ENCODE results near the gene FAM163A.

The FAM163A gene

DNA sequence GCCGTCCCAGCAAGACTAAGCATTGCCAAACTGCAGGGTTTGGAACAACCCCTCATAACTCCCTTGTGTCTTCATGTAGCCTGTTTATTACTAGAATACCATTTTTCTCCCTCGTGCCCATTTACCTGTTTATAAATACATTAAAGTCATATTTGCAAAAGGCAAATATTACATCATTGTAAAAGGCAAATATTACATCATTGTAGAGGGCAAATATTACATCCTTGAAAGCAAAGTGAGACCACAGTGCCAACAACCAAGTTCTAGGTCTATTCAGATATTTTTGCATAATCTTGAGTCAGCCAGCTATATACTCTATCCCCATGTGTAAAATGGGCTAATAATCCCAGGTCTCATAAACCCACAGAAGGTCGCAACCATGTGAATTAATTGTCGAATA is 11.4 kb upstream of the FAM163A start:
- Histone ChIP-seq H3K79me2 (ENCODE audit: insufficient read depth, low read length) (no peaks in the 10 kb centered on the region), H3K36me3 (ENCODE audit: insufficient read depth, low read length) (no peaks in the 10 kb centered on the region), H3K9me2 (replicated peaks; ENCODE audit: low read depth, low read length) (no peaks in the 10 kb centered on the region), H3K27me3 (ENCODE audit: insufficient read depth, low read length, poor library complexity, severe bottlenecking) (no peaks in the 10 kb centered on the region), H2AFZ (ENCODE audit: low read length) (no peak overlapping the region), H3K4me1 (ENCODE audit: insufficient read depth, low read length, poor library complexity, severe bottlenecking) (no peaks in the 10 kb centered on the region), H3F3A (ENCODE audit: low read depth) (no peaks in the 10 kb centered on the region), H3K4me2 (ENCODE audit: low read depth, low read length, poor library complexity, severe bottlenecking) (no peak overlapping the region), H3K4me3 (ENCODE audit: low read length, poor library complexity, severe bottlenecking) (no peak overlapping the region), H4K20me1 (ENCODE audit: insufficient read depth, low read length, poor library complexity, severe bottlenecking) (no peaks in the 10 kb centered on the region), H3K9ac (ENCODE audit: low read depth, low read length, poor library complexity, severe bottlenecking) (no peak overlapping the region), H3K9me3 (ENCODE audit: insufficient read depth, low read depth, low read length) (no peaks in the 10 kb centered on the region)
- TF ChIP-seq CTCF (conservative IDR thresholded peaks at IDR 0.05; ENCODE audit: low read length) (no peak), EZH2phosphoT487 (IDR thresholded peaks at IDR 0.05; ENCODE audit: borderline replicate concordance) (no peak)

GRCh38 chr1:179742291-179742690 is 800 bp upstream of the FAM163A start:
- Histone ChIP-seq H3K9me3 (ENCODE audit: insufficient read depth, low read depth, low read length) (no peaks in the 10 kb centered on the region), H3F3A (ENCODE audit: low read depth) (no peaks in the 10 kb centered on the region), H3K79me2 (ENCODE audit: insufficient read depth, low read length) (no peaks in the 10 kb centered on the region), H3K27me3 (ENCODE audit: insufficient read depth, low read length, poor library complexity, severe bottlenecking) (no peaks in the 10 kb centered on the region), H3K4me3 (ENCODE audit: low read length, poor library complexity, severe bottlenecking) (no peak overlapping the region), H3K4me1 (ENCODE audit: insufficient read depth, low read length, poor library complexity, severe bottlenecking) (no peaks in the 10 kb centered on the region), H2AFZ (ENCODE audit: low read length) (no peak overlapping the region), H4K20me1 (ENCODE audit: insufficient read depth, low read length, poor library complexity, severe bottlenecking) (no peaks in the 10 kb centered on the region), H3K9ac (ENCODE audit: low read depth, low read length, poor library complexity, severe bottlenecking) (no peak overlapping the region), H3K36me3 (ENCODE audit: insufficient read depth, low read length) (no peaks in the 10 kb centered on the region), H3K4me2 (ENCODE audit: low read depth, low read length, poor library complexity, severe bottlenecking) (no peak overlapping the region), H3K9me2 (replicated peaks; ENCODE audit: low read depth, low read length) (no peaks in the 10 kb centered on the region)
- no peak for TF ChIP-seq CTCF (conservative IDR thresholded peaks at IDR 0.05; ENCODE audit: low read length)
- no peak for TF ChIP-seq EZH2phosphoT487 (IDR thresholded peaks at IDR 0.05; ENCODE audit: borderline replicate concordance)

- Histone ChIP-seq H3K4me2 (ENCODE audit: low read depth, low read length, poor library complexity, severe bottlenecking) (no peak overlapping the region), H3F3A (ENCODE audit: low read depth) (no peaks in the 10 kb centered on the region), H3K36me3 (ENCODE audit: insufficient read depth, low read length) (no peaks in the 10 kb centered on the region), H3K9me3 (ENCODE audit: insufficient read depth, low read depth, low read length) (no peaks in the 10 kb centered on the region), H2AFZ (ENCODE audit: low read length) (no peak overlapping the region), H3K9me2 (replicated peaks; ENCODE audit: low read depth, low read length) (no peaks in the 10 kb centered on the region), H3K4me3 (ENCODE audit: low read length, poor library complexity, severe bottlenecking) (no peak overlapping the region), H3K79me2 (ENCODE audit: insufficient read depth, low read length) (no peaks in the 10 kb centered on the region), H4K20me1 (ENCODE audit: insufficient read depth, low read length, poor library complexity, severe bottlenecking) (no peaks in the 10 kb centered on the region), H3K4me1 (ENCODE audit: insufficient read depth, low read length, poor library complexity, severe bottlenecking) (no peaks in the 10 kb centered on the region), H3K9ac (ENCODE audit: low read depth, low read length, poor library complexity, severe bottlenecking) (no peak overlapping the region), H3K27me3 (ENCODE audit: insufficient read depth, low read length, poor library complexity, severe bottlenecking) (no peaks in the 10 kb centered on the region)
- no peak for TF ChIP-seq CTCF (conservative IDR thresholded peaks at IDR 0.05; ENCODE audit: low read length)
Measured at GRCh38 chr1:179743679-179744400, 749 bp downstream of the FAM163A start.
